Fibroblast of pulmonary artery (primary cell): ENCODE data around the gene PACS1.
"Not testable (repeated sequence)": the region's sequence is repeated elsewhere in the genome, so short reads cannot be mapped to it uniquely, and the experiment has no call there.

Experiments used
- DNase-seq: peaks from one replicate; pipeline ENCODE4 v3.0.0-alpha.2; 2010; ENCODE audit warnings: low read depth
- H3K4me3 ChIP-seq: replicated peaks from 2 replicates; pipeline ENCODE4 v1.5.1; 2011; ENCODE audit warnings: low read depth, mild to moderate bottlenecking, control low read depth, low read length, moderate library complexity
- TF ChIP-seq, protein P1 (sequence below): IDR thresholded peaks from 2 replicates; pipeline ENCODE4 v1.5.1; 2011; ENCODE audit warnings: mild to moderate bottlenecking, control low read depth, low read length, inconsistent platforms; ENCODE audit errors: missing control alignments

Gene PACS1

DNA sequence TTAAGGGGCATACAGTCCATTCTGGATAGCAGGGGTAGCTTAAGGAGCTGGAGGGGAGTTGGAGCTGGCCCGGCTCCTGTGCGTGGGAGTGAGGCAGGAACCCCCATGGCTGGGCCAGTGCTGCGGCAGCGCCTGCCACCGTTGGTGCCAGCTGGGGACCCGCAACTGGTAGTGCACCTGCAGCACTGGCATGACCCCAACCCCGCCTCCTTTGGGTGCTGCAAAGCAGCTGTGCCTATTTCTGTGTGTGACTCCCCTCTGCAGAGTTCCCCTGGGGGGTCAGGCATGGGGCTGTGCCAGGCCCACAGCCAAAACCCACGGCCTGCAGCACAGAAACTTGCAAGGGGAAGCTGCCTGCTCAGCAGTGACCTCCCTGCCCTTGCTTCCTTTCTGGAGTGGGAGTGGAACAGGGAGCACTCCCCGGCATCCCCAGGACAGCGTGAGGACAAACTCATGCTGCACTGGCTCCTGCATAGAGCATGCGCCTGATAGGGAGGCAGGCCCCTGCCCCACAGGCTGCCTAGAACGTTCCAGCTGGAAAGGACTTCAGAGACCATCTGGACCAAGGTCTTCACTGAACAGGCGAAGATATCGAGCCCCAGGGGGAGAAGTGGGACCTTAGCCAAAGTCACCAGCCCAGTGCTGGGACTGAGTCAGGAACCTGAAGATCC is 172.2 kb downstream of the PACS1 start:
- TF ChIP-seq, protein P1, sequence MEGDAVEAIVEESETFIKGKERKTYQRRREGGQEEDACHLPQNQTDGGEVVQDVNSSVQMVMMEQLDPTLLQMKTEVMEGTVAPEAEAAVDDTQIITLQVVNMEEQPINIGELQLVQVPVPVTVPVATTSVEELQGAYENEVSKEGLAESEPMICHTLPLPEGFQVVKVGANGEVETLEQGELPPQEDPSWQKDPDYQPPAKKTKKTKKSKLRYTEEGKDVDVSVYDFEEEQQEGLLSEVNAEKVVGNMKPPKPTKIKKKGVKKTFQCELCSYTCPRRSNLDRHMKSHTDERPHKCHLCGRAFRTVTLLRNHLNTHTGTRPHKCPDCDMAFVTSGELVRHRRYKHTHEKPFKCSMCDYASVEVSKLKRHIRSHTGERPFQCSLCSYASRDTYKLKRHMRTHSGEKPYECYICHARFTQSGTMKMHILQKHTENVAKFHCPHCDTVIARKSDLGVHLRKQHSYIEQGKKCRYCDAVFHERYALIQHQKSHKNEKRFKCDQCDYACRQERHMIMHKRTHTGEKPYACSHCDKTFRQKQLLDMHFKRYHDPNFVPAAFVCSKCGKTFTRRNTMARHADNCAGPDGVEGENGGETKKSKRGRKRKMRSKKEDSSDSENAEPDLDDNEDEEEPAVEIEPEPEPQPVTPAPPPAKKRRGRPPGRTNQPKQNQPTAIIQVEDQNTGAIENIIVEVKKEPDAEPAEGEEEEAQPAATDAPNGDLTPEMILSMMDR: no peak
- no peak for DNase-seq
- H3K4me3 ChIP-seq: no peak overlapping the region

- DNase-seq: no peak
- TF ChIP-seq, protein P1: no peak
- no peak overlapping the region for H3K4me3 ChIP-seq
Observed at GRCh38 chr11:66243782-66244535, 173.9 kb downstream of the PACS1 start.

DNA sequence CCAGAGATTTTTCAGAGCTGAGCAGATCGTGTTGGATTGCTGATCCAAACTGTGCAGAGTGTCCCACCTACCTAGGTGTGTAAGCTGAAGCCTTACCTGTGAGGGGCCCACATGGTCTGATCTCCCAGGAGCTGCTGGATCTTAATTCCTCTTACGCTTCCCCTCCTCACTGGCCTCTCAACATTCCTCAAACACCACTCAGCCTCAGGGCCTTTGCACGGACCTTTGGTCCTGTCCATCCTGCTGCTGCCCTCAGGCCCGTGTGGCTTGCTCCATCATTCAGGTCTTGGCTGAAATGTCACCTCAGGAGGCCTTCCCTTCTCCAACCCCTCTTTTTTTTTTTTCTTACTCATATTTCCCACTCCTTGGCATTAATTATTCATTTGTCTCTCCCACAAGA is 177.2 kb downstream of the PACS1 start:
- DNase-seq: no peak
- no peak overlapping the region for H3K4me3 ChIP-seq
- TF ChIP-seq, protein P1: no peak

DNA sequence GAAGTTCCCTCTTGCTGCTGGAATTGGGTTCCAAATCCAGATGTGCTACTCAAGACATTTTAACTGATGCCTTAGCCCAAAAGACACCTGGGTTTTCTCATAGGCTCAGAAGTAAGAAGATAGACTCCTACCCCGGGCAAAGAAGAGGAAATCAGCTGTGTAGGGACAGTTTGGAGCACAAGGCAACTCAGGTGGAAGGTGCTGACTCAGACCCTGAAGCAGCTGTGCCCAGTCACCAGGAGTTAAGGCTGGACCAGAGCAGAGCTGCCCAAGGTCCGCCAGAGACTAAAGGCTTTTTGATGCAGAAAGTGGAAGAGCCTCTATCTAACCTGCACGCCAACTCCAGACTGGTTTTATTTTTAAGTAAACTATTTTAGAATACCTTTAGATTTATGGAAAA is 177.7 kb downstream of the PACS1 start:
- no peak for DNase-seq
- H3K4me3 ChIP-seq: no peak overlapping the region
- TF ChIP-seq, protein P1: no peak

DNA sequence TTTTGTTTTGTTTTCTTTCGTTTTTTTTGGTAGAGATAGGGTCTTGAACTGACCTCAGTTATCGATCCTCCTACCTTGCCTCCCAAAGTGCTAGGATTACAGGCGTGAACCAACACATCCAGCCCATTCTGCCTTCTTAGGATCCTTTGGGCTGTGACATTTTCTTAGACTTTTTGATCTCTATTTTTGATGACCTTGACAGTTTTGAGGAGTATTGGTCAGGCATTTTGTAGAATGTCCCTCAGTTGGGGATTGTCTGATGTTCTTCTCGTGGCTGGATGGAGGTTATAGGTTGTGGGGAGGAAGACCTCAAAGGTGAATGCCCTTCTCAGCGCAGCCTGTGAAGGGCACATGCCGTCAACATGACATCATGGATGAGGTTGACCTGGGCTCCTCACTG is 178.8 kb downstream of the PACS1 start:
- no peak overlapping the region for H3K4me3 ChIP-seq
- no peak for DNase-seq
- TF ChIP-seq, protein P1: no peak

GRCh38 chr11:66251809-66252208 is 181.7 kb downstream of the PACS1 start:
- TF ChIP-seq, protein P1: no peak
- DNase-seq: no peak
- H3K4me3 ChIP-seq: no peak overlapping the region

- not testable (repeated sequence) for DNase-seq, H3K4me3 ChIP-seq
Observed at GRCh38 chr11:66253081-66253480, 183.0 kb downstream of the PACS1 start.
